ENCODE measurements around the gene POP4.

DNA sequence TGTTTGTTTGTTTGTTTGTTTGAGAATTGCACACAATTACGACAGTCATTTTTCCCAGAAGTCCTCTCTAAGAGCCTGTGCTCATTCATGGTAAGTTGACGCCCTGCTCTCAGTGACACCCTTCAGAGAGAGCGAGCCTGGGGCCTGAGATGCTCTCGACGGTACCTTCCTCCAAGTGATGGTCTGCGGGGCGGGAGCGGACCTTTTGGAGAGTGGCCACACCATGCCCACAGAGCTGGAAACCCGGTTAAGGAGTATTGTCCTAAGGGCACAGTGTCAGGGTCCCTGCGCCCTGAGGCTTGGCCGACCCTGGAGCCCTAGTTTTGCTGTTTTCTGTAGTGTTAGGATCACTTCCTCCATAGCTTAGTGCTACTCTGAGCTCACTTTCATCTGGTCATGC is 3.6 kb downstream of the POP4 start:
- TF ChIP-seq, protein P1, sequence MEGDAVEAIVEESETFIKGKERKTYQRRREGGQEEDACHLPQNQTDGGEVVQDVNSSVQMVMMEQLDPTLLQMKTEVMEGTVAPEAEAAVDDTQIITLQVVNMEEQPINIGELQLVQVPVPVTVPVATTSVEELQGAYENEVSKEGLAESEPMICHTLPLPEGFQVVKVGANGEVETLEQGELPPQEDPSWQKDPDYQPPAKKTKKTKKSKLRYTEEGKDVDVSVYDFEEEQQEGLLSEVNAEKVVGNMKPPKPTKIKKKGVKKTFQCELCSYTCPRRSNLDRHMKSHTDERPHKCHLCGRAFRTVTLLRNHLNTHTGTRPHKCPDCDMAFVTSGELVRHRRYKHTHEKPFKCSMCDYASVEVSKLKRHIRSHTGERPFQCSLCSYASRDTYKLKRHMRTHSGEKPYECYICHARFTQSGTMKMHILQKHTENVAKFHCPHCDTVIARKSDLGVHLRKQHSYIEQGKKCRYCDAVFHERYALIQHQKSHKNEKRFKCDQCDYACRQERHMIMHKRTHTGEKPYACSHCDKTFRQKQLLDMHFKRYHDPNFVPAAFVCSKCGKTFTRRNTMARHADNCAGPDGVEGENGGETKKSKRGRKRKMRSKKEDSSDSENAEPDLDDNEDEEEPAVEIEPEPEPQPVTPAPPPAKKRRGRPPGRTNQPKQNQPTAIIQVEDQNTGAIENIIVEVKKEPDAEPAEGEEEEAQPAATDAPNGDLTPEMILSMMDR (IDR thresholded peaks at IDR 0.05), result no peak
- TF ChIP-seq POLR2A (IDR thresholded peaks at IDR 0.05), result no peak

Measured in esophagus squamous epithelium (tissue), 4 donors.